ENCODE data around the gene TP73.
A peak's percentile ranks its signal among the peaks of the same experiment; 100 is the strongest.

The TP73 gene

DNA sequence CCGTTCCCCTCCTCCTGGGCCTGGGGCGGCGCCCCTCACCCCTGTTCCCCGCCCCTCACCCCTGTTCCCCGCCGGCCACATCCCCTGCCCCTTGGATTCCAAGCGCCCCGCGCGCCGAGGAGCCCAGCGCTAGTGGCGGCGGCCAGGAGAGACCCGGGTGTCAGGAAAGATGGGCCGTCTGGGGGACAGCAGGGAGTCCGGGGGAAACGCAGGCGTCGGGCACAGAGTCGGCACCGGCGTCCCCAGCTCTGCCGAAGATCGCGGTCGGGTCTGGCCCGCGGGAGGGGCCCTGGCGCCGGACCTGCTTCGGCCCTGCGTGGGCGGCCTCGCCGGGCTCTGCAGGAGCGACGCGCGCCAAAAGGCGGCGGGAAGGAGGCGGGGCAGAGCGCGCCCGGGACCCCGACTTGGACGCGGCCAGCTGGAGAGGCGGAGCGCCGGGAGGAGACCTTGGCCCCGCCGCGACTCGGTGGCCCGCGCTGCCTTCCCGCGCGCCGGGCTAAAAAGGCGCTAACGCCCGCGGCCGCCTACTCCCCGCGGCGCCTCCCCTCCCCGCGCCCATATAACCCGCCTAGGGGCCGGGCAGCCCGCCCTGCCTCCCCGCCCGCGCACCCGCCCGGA, at the start of gene TP73:
Gene TP73, plus strand, starts transcription at position 587 of the 618 bp plus-strand sequence. CDS start 29,850 bp downstream, outside the sequence.
- DNase-seq, result no peak

DNA sequence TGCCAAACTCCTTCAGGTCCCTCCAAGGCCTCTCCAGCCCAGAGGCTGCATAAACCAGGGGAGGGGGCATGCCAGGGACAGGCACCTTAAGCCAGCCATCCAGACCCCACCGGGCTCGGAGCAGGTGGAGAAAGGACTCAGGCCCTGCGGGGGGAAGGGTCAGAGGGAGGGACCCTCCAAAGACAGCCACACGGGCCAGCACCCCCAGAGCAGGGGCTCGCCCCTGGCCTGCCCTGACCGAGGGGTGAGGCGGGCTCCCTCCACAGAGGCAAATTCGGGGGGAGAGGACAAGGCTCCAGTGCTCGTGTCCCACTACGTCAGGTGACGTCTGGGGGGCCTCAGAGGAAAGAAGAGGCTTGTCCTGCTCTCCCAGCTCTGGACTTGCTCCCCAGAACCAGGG, 49.2 kb upstream of the TP73 start:
- no peak for DNase-seq

DNA sequence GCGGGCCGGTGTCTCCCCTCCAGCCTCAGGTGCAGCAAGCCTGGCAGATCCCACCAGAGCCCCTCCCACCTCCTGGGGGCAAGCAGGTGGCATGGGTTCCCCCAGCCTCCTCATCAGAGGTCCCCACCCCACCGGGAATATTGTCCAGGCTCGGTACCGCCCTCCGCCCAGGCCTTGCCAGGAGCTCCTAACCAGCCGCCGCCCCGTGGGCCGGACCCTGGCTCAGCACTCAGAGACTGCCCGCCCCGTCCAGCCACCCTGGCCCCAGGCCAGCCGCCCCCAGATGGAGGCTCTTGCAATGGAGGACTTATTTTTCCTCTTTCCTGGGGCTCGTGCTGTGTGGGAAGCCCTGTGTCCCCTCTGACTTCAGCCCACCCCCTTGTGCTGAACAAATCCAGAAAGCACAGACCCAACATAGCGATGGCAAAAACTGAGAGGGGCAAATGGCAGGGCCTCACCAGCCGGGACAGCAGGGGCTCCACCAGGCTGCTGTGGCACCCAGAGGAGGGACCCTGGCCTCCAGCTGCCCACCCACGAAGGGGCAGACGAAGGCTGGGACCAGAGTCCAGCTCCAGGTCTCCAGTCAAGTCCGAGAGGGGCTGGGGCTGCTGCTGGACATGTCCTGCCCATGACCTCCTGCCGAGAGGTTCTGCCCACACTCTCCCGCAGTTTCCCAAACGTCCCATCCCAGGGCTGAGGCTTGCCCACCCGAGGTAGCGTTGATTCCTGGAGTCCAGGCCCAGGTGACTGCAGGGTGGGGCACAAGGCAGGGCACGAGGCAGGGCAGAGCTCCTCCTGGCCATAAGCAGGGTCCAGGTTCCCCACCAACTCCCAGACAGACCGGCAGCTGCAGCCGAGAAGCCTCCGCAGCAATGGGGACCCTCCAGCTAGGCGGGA, 48.5 kb upstream of the TP73 start:
- DNase-seq, result no peak

DNA sequence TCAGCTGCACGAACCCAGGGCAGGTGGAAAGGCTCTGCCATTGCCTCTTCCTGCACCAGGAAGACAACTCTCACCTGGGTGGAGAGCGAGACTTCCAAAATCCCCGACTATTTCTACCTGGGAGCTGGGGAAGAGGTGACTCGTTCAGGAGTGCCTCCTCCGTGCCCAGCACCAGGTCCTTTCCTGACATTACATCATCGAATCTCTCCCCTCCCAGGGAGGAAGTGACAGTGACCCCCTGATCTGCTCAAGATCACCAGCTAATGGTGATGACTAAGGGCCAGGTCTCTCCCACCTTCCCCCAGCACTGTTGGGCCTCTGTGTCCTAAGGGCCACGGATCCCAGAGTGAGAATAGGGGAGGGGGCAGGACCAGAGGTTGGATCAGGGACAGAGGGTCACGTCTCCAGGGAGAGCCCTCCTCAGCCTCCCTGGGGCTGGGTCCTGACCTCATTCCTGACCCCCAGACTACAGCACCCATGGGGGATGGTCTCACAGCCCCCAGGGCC, 47.8 kb upstream of the TP73 start:
- no peak for DNase-seq

DNA sequence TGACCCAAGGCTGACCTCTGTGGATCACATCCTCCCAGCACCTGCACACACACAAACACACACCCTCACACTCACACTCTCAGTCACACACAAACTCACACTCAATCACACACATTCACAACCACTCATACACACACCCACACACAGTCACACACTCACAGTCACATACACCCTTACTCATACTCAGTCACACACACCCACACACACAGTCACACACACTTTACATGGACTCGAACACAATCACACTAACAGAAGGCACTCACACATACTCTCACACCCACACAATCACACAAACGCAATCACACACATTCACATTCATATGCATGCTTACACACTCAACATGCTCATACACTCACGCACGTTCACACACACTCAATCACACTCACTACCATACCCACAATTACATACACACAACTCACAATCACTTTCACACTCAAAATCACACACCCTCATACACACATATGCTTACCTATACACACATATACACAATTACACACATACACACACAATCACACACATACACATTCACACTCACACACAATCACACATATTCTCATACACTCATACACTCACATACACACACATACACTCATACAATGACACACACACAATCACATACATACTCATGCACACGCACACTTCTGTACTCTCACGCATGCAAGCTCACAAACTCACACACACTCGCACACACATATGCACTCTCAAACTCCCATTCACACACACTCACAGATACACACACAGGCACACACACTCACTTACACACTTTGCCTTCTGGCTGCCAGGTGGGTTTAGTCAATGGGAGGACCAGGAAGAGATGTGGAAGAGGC, 47.1 kb upstream of the TP73 start:
- no peak for DNase-seq

DNA sequence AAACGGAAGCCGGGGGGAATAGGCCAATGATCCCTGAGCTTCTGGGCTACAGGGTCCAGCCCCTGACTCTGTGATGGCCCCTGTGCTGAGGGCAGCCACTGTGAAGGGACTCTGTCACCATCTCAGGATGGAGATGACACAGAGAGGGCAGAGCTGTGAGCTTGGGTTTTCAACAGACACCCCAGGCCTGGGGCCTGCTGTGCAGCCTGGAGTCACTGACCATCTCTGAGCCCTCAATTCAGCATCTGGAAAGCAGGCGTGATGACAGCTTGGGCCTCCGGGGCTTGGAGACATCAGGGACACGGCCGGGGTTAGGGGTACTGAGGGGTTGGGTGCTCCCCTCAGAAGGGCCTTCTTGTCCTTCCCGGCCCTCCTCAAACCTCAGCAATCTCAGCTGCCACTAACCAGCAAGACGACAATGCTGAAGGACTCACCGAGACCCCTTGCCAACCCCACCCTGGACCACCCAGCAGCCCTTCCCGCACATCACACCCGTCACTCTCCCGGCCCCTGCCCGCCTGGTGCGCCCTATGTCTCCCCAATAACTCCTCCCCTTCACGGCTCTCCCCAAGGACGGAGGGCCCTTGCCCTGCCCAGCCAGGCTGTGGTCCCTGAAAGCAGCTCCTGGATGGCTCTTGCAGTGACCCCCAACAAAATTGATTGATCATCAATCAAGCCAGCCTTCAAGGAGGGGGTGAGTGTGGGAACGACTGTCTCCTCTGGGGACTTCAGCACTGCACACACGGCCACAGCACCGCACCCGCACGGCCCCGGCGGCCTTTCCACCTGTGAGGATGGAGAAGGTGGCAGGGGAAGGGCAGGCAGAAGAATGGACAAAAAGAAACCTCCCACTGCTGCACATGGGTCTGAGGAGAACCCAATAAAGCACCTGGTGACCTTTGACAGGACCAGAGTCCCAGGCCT, 45.3 kb upstream of the TP73 start:
- DNase-seq, result no peak

- no peak for DNase-seq
These were observed 44.6 kb upstream of the TP73 start for GRCh38 chr1:3607703-3608065.

DNA sequence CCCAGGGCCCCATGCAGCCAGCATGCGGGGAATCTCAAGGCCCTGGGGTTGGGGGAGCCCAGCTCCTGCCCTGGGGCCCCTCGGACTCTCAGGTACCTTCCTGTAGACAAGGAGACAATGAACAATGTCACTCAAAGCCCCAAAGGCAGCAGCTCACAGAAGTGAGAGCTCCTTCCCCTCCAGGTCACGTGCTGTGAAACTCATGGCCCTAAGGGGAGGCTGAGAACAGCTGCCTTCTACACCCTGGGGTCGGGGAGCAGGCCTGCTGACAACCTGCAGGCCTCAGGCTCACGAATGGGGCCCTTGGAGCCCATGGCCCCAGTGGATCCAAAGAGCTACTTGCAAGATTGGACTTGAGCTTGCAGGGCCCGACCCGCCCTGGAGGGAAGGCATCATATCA, 44.2 kb upstream of the TP73 start:
- DNase-seq, result no peak

DNA sequence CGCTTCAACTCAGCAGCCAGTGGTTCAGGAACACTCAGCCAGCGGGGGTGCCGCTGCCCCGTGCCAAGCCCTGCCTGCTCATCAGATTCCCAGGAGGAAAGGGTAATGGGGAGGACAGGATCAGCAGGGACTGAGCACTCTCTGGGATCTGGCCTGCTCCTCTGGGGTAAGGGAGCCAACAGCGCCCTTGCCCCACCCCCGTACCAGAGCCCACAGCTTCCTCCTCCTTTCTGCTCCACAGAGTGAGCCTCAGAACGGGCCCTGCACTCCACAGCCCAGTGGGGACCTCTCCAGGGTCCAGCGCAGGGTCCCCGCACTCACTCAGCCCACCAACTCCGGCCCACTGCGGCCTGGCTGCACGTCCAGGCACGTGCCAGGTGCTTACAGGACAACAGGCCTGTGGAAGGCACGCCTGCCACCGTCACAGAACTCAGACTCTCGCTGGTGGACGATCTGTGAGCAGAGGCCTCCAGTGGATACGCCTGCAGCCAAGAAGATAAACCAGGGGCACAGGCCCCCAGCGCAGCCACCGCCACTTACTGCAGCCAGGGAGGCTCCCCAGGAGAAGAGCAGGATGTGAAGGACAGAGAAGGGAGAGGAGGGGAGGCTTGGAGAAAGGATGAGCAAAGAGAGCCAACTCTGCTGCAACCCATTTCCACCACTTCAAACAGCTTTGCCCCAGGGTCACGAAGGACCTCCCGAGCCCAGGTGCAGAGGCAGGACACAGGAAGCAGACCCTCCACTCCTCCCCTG, 43.1 kb upstream of the TP73 start:
- no peak for DNase-seq

- DNase-seq, result no peak
These were observed 42.4 kb upstream of the TP73 start for GRCh38 chr1:3609769-3610526.

GRCh38 chr1:3610527-3611169, 41.7 kb upstream of the TP73 start:
- no peak for DNase-seq

DNA sequence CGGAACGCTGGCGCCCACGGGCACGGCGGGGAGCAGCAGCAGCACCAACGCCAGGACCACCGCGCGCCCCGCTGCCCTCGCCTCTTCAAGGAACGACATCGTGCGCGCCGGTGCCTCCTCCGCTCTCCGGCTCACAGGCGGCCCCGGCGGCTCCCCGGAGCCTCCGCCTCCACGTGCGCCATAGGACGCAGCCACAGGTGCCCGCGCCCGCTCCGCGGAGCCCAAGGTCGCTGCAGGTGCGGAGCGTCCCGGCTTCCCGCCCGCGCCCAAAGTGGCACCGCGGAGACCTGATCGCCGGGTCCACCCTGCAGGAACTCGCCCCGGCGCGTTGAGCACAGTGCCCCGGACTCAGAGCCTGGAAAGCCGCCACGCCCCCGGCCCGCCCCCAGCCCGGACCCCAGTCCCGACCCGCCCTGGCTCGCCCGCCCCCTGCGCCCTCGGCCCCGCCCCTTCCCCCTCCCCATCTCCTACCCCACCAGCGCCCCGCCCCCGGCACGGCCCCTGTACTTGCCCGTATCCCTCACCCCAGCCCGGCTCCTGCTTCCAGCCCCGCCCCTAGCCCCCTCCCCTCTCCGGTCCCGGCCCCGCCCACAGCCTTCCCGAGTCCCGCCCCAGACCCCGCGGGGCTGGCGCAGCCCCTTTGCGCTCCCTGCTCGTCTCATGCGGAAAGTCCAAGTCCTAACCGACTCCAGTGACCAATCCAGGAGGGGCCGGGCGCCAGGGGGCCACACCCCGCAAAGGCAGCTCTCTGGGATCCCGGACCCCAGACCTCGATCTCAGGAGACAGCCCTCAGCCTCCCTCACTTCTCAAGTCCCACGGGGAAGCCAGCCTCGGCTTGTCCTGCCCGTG, 40.9 kb upstream of the TP73 start, which contains the start of gene MEGF6:
Gene MEGF6, minus strand, starts transcription at position 339 of the 850 bp plus-strand sequence. Its CDS starts 240 bp downstream, at position 99.
- peak; percentile 43 for DNase-seq

DNA sequence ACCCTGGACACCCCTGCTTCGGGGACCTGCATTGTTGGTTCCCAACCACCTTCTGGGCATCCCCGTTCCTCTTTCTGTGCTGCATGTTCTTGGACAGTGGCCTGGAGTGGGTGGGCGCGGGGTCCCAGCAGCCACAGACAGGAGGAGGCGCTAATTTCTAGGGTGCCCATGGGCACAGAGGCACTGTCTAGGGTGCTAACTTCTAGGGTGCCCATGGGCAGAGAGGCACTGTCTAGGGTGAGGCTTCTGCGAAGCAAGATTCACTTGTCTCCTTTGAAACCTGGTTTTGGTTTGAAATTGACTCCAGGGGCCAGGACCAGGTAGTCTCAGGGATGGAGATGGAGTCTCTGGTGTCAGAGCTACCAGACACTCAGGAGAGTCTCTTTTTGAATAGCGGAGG, 40.2 kb upstream of the TP73 start:
- DNase-seq, result no peak

- DNase-seq, result no peak
These were observed 37.3 kb upstream of the TP73 start for GRCh38 chr1:3614755-3615742.

GRCh38 chr1:3616861-3617260, 35.5 kb upstream of the TP73 start:
- DNase-seq, result no peak

DNA sequence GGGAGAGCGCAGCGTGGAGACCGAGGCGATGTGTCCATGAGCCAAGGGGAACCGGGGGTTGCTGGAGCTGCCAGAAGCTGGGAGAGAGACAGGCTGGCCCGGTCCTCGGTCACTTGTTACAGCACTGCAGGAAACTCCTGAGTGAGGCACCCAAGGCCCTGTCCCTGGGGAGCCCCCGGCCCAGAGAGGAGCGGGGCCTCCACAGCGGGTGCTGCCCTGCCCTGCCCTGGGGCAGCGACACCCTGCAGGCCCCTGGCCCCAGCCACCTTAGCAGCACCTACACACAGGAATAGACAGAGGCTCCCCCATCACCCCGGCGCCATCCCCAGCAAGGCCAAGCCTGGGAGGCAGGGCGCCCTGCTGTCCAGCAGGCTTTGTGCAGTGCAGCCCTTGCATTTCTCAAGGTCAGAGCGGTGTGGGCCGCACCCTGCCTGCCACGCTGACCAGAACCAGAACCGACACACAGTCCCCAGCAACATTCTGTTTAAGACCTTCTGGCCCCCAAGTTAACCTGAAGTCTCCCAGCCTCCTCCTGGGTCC, 34.4 kb upstream of the TP73 start:
- no peak for DNase-seq

DNA sequence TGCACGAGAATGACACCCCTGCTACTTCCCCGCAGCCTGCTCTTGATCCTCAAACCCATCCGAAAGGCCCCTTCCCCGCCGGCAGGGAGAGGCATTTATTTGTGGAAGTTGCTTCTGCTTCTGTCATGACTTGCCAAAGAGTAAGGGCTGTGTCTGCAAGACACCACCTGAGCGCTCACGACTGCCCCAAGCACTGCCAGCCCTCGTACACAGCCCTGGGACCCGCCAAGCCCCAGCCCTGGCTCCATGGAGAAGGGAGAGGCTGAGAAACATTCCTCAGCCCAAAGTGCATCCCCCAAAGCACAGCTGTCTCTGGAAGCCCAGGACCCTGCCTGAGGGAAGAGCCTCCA, 33.8 kb upstream of the TP73 start:
- no peak for DNase-seq
